CD14-positive monocyte (primary cell): ENCODE data around the gene OR10G6. TPM values are rescaled to one million over a fixed set of nuclear protein-coding genes. Genes with fewer than 3 reads are reported as not detected.

ENCODE experiments used
- DNase-seq, 3 donors: peaks; one replicate each; pipeline ENCODE4 v3.0.0-alpha.2; 2011 to 2022
- H2AFZ ChIP-seq: 2 replicates; pipeline ENCODE4 v1.6.0; 2012; ENCODE audit warnings: mild to moderate bottlenecking, low read depth, low read length, inconsistent platforms; ENCODE audit not compliant: insufficient read depth, poor library complexity, severe bottlenecking
- H3K27ac ChIP-seq, 2 donors: 1 replicate in 1 of 2; 2 replicates in 1 of 2; pipeline ENCODE4 v1.5.1; 2012 to 2013; ENCODE audit warnings: low read length in 2 of 2, control low read depth in 1 of 2, inconsistent platforms in 1 of 2, low read depth in 1 of 2, mild to moderate bottlenecking in 1 of 2
- H3K27me3 ChIP-seq, 2 donors: one replicate each; pipeline versions ENCODE4 v1.6.0 to v1.6.1; 2011 to 2013; ENCODE audit warnings: low read length in 2 of 2; ENCODE audit not compliant: control insufficient read depth in 2 of 2, insufficient read depth in 2 of 2
- H3K36me3 ChIP-seq, 2 donors: replicated peaks in 1 of 2; 1 replicate in 1 of 2; 2 replicates in 1 of 2; pipeline versions ENCODE4 v1.5.1 to v1.6.1; 2012 to 2013; ENCODE audit warnings: low read length in 2 of 2, control low read depth in 1 of 2, inconsistent platforms in 1 of 2, mild to moderate bottlenecking in 1 of 2; ENCODE audit not compliant: insufficient read depth in 2 of 2, control insufficient read depth in 1 of 2
- H3K4me1 ChIP-seq, 2 donors: 1 replicate in 1 of 2; 2 replicates in 1 of 2; pipeline versions ENCODE4 v1.5.1 to v1.6.1; 2012 to 2013; ENCODE audit warnings: low read length in 2 of 2, control low read depth in 1 of 2, inconsistent platforms in 1 of 2, mild to moderate bottlenecking in 1 of 2, moderate library complexity in 1 of 2; ENCODE audit not compliant: insufficient read depth in 2 of 2, control insufficient read depth in 1 of 2
- H3K4me2 ChIP-seq: replicated peaks from 2 replicates; pipeline ENCODE3; 2012; ENCODE audit warnings: low read length, moderate library complexity, mild to moderate bottlenecking; ENCODE audit not compliant: poor library complexity, severe bottlenecking; ENCODE audit errors: extremely low read depth
- H3K4me3 ChIP-seq, 3 experiments: fragments of 200-600 bp in 1 of 3; sonication (generic) in 1 of 3; replicated peaks in 1 of 3; 1 replicate in 2 of 3; 2 replicates in 1 of 3; pipeline ENCODE4 v1.5.1; 2011 to 2013; ENCODE audit warnings: low read length in 3 of 3, mild to moderate bottlenecking in 3 of 3, control low read depth in 2 of 3, low read depth in 2 of 3, inconsistent platforms in 1 of 3, moderate library complexity in 1 of 3
- H3K79me2 ChIP-seq: 2 replicates; pipeline ENCODE4 v1.6.0; 2012; ENCODE audit warnings: mild to moderate bottlenecking, control low read depth, inconsistent platforms, low read length, moderate library complexity; ENCODE audit not compliant: insufficient read depth
- H3K9ac ChIP-seq: 2 replicates; pipeline ENCODE4 v1.6.0; 2017; ENCODE audit warnings: low read length, mild to moderate bottlenecking; ENCODE audit not compliant: insufficient read depth, poor library complexity, severe bottlenecking
- H3K9me3 ChIP-seq, 2 donors: replicated peaks in 1 of 2; 1 replicate in 1 of 2; 2 replicates in 1 of 2; pipeline versions ENCODE4 v1.5.1 to v1.6.1; 2012 to 2013; ENCODE audit warnings: low read length in 2 of 2, control low read depth in 1 of 2; ENCODE audit not compliant: control insufficient read depth in 1 of 2, insufficient read depth in 1 of 2
- H4K20me1 ChIP-seq: 2 replicates; pipeline ENCODE4 v1.6.0; 2012; ENCODE audit warnings: mild to moderate bottlenecking, low read length, control low read depth, moderate library complexity; ENCODE audit not compliant: insufficient read depth
- H3K27ac Mint-ChIP-seq, 7 donors: one replicate each; pipeline ENCODE4 v1.8.0; 2020; ENCODE audit warnings: mild to moderate bottlenecking in 7 of 7, mixed read lengths in 7 of 7, moderate library complexity in 6 of 7, inconsistent platforms in 2 of 7
- H3K27me3 Mint-ChIP-seq, 3 donors: one replicate each; pipeline ENCODE4 v1.8.0; 2021 to 2022; ENCODE audit warnings: low read depth in 3 of 3, mild to moderate bottlenecking in 3 of 3, mixed read lengths in 3 of 3, moderate library complexity in 3 of 3, inconsistent platforms in 1 of 3
- H3K36me3 Mint-ChIP-seq, 2 donors: one replicate each; pipeline ENCODE4 v1.8.0; 2020; ENCODE audit warnings: mixed read lengths in 2 of 2, inconsistent platforms in 1 of 2, mild to moderate bottlenecking in 1 of 2
- H3K4me1 Mint-ChIP-seq: one replicate; pipeline ENCODE4 v1.8.0; 2020; ENCODE audit warnings: mild to moderate bottlenecking, mixed read lengths
- H3K4me3 Mint-ChIP-seq, 2 donors: one replicate each; pipeline ENCODE4 v1.8.0; 2020; ENCODE audit warnings: mild to moderate bottlenecking in 2 of 2, mixed read lengths in 2 of 2, moderate library complexity in 1 of 2
- H3K9me3 Mint-ChIP-seq, 7 donors: one replicate each; pipeline ENCODE4 v1.8.0; 2020 to 2022; ENCODE audit warnings: mixed read lengths in 7 of 7, mild to moderate bottlenecking in 6 of 7, moderate library complexity in 6 of 7, inconsistent platforms in 2 of 7
- WGBS: methylation state at CpG from one replicate; pipeline ENCODE4 v1.1.5; 2013; ENCODE audit warnings: missing lambda C conversion rate; ENCODE audit not compliant: insufficient coverage; 5-methylcytosine and 5-hydroxymethylcytosine counted together
- intact Hi-C, 2 donors: fragments of 100-400 bp; cut with micrococcal nuclease; formaldehyde crosslinking; loops; one replicate each; pipeline versions ENCODE4 v1.15.0 to v1.15.1; 2023
- polyA plus RNA-seq, 3 donors: library from polyadenylated mRNA; depleted of rRNA in 1 of 3; unstranded in 2 of 3; stranded (reverse) in 1 of 3; fragments of 300-500 nt in 2 of 3; fragments of >200 nt in 1 of 3; fragmentation: Illumina TruSeq in 2 of 3; gene quantifications; 1 replicate in 2 of 3; 2 replicates in 1 of 3; pipeline ENCODE4 v1.2.3, GENCODE V29; 2012 to 2021
- TF ChIP-seq, protein P1 (sequence below): fragments of 200-600 bp; IDR thresholded peaks from one replicate; pipeline ENCODE4 v1.8.0; 2022; ENCODE audit warnings: antibody characterized with exemption, mild to moderate bottlenecking

The OR10G6 gene
- polyA plus RNA-seq, 3 donors = not detected

DNA sequence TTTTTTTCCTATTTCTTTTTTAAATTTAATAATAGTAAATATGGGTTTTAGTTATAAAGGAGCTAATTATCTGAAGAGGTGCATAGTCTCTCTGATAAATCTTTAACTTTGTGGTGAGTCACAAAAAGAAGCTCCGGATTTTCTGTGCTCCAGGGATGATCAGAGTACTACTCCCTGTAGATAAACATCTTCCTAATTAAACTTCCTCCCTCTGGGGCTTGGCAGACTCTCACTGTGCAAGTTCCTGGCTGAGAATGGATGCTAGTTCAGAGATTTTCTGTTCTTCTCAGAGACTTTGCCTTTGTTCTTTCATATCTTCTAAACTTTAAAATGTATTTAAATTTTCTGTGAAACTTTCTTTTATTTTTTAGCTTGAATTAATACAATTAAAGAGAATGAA lies 46.3 kb upstream of the OR10G6 start, which contains the start of gene OR10G7:
OR10G7 (minus strand) TSS at position 72 of the 400 bp plus-strand sequence. CDS start 2,324 bp downstream, outside the sequence.
- Histone ChIP-seq H3K4me3 (no peak within 1 kb of the TSS), H4K20me1 (no peaks in the 10 kb centered on the region), H3K4me1 (no peaks in the 10 kb centered on the region), H3K27me3 (no peaks in the 10 kb centered on the region), H3K36me3 (no peaks in the 10 kb centered on the region), H2AFZ (no peak within 1 kb of the TSS), H3K27ac (no peak within 1 kb of the TSS), H3K9me3 (no peaks in the 10 kb centered on the region), H3K9ac (no peak within 1 kb of the TSS), H3K4me2 (no peak within 1 kb of the TSS), H3K79me2 (no peaks in the 10 kb centered on the region)
- Mint-ChIP-seq H3K36me3 (no peaks in the 10 kb centered on the region), H3K9me3 (no peaks in the 10 kb centered on the region), H3K27me3 (peaks cover 0 to 2% (median 0%) of the 10 kb centered on the region in 3 donors), H3K4me1 (no peaks in the 10 kb centered on the region), H3K4me3 (no peak within 1 kb of the TSS), H3K27ac (no peak within 1 kb of the TSS)
- no CpG with 5 or more reads among the region's 1 CpG for WGBS
- intact Hi-C loops = no loop called here
- no peak for DNase-seq
- TF ChIP-seq, protein P1, sequence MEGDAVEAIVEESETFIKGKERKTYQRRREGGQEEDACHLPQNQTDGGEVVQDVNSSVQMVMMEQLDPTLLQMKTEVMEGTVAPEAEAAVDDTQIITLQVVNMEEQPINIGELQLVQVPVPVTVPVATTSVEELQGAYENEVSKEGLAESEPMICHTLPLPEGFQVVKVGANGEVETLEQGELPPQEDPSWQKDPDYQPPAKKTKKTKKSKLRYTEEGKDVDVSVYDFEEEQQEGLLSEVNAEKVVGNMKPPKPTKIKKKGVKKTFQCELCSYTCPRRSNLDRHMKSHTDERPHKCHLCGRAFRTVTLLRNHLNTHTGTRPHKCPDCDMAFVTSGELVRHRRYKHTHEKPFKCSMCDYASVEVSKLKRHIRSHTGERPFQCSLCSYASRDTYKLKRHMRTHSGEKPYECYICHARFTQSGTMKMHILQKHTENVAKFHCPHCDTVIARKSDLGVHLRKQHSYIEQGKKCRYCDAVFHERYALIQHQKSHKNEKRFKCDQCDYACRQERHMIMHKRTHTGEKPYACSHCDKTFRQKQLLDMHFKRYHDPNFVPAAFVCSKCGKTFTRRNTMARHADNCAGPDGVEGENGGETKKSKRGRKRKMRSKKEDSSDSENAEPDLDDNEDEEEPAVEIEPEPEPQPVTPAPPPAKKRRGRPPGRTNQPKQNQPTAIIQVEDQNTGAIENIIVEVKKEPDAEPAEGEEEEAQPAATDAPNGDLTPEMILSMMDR = no peak

DNA sequence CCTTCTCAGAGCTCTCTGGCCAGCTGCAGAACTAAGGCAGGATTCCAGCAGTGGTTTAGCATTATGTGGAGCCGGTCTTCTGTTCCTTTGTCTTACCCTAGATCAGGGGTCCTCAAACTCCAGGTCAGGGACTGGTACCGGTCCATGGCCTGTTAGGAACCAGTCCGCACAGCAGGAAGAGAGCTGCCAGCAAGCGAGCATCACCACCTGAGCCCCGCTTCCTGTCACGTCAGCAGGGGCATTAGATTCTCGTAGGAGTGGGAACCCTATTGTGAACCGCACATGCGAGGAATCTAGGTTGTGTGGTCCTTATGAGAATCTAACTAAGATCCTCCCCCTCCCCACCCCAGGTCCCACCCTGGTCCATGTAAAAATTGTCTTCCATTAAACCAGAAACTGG lies 44.6 kb upstream of the OR10G6 start:
- Histone ChIP-seq H3K27ac (no peak overlapping the region), H3K9ac (no peak overlapping the region), H3K27me3 (no peaks in the 10 kb centered on the region), H3K4me1 (no peaks in the 10 kb centered on the region), H4K20me1 (no peaks in the 10 kb centered on the region), H3K79me2 (no peaks in the 10 kb centered on the region), H3K4me3 (no peak overlapping the region), H3K4me2 (no peak overlapping the region), H2AFZ (no peak overlapping the region), H3K36me3 (no peaks in the 10 kb centered on the region), H3K9me3 (no peaks in the 10 kb centered on the region)
- H3K4me3 Mint-ChIP-seq = no peak overlapping the region
- TF ChIP-seq, protein P1 = no peak
- no peaks in the 10 kb centered on the region for H3K36me3 Mint-ChIP-seq
- intact Hi-C loops = no loop called here
- WGBS = 97% methylated on average over 3 of the region's 9 CpGs
- no peaks in the 10 kb centered on the region for H3K4me1 Mint-ChIP-seq
- no peak overlapping the region for H3K27ac Mint-ChIP-seq
- DNase-seq = no peak
- no peaks in the 10 kb centered on the region for H3K9me3 Mint-ChIP-seq
- peaks cover 0 to 2% (median 0%) of the 10 kb centered on the region in 3 donors for H3K27me3 Mint-ChIP-seq
